Activated gamma-delta T cell treated with Interleukin-2 at 50 U/mL for 16 hours (primary cell): Measurements from ENCODE around the gene PPP3CA.
"Not testable (repeated sequence)": the region's sequence is repeated elsewhere in the genome, so short reads cannot be mapped to it uniquely, and the experiment has no call there.

Experiments used
- DNase-seq: peaks from one replicate; pipeline ENCODE4 v3.0.0-alpha.2; 2020

Gene PPP3CA

DNA sequence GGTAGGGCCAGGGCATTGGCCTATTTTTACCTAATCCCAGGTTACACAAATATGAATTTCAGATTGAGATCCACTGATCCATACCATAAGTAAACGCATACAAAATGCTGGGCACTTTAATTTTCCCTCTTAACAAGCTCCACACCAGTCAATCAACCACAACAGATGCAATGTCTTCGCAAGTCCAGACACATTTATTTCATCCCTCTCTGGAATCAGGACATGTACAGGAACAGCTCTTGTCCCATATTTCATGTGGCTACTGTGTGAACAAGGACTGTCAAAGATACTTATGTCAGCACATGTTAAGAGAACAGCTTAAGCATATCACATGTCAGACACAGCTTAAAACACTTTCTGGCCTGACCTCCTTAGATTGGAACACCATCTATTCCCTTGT, 145.9 kb downstream of the PPP3CA start:
- DNase-seq: no peak

DNA sequence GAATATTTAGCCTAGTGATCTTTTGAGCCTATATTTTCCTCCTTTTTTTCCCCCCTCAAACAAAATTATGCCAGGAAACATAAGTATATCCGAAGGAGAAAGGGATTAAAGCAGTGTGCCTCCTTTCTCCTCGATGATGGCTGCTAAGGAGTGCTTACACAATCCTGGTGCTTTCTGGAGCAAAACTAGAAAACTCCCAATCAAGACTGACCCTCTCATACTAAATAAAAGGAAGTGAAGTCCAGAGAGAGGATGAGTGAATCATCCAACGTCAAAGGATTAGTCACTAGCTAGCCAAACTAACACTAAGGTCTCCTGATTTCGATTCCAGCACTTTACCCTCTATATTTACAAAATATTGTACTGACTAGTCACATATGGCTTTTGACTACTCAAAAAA, 146.8 kb downstream of the PPP3CA start:
- DNase-seq: no peak

DNA sequence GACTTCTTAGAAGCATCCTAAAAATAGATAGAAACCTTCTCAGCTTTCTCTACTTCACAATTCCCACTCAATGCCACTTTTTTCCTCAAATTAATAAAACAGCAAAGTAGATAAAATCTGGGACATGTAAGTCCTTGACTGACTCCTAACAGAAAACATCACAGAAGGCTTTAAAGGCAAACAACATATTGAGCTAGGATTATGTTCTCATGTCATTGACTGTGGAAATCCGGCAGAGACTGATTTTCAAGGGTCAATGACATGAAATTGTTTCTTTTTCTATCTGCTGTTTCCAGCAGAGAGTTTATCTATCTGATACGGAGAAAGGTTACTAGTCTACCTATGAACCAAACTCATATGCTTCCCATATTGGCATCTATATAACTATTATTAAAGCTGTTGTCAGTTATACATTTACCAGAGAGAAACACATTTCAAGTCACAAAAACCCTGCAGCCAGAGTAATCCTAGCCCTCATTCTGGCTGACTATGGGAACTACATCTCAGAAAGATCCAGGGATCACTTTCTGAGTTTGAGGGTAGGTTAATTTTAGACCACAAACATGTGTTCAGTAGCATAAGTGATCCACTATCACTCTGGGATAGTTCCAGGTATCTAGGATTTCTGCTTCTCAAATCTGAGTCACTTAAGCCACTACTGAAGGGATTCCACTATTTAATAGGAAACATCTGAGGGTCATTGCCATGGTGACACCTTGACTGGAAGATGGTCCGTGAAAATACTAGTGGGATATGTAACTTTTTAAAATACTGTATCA, 147.6 kb downstream of the PPP3CA start:
- no peak for DNase-seq

DNA sequence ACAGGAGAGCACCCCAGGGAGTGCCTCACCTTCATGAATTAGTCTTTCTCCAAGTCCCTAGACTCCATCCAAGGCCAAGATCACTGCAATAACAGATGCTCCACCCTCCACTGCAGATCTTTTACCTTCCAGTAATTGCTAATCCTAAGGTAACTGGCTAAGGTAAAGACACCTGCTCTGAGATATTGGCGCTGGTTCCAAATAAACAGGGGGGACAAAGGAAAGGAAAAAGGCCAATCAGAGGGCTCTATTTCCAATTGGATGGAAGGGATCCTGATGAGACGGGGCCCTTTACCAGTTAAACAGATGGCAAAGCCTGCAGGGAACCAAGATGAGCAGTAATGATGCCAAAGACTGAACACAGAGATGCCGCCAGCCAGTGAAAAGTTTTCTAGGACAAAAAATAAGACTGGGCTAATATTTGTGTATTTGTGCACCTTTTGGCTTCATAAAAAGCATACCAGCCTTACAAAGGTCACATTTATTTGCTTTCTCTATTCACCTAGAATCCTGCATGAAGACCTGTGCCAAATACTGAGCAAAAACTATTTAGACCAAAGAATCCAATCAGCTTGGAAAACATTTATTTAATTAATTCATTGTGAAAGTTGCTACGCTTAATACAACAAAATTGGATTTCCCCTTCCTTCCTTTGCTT, 148.5 kb downstream of the PPP3CA start:
- DNase-seq: no peak

DNA sequence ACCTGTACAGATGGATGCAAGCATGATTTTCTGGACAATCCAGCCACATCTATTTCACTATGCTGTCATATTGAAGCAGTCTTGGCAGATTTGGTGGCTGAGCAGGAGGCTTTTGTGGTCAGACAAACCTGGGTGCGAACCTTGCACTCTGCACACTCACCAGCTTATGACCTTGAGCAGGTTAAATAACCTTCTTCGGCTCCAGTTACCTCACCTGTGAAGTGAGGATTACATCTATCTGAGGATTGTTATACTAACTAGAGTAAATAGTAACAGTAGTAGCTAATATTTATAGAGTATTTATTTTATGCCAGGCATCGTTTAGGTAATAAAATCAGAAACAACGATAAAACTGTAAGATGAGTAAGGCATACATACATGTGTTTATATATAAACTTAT, 150.0 kb downstream of the PPP3CA start:
- no peak for DNase-seq

DNA sequence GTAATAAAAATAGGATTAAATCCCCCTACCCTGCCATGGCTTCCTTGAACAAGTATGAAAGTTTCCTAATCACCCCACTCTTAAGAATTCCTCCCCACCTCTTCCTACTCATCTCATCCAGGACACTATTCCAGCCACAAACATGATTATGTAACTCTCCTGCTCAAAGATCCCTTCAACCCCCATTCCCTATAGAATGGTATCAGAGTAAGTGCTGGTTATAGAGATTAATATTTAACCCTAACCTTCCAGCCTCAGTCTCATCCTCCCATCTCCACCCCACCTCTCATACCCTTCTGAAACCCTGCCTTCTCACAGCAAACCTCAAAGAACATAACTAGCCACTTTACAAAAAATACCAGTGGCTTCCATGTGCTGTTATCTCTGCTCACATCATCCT, 155.1 kb downstream of the PPP3CA start:
- DNase-seq: no peak

DNA sequence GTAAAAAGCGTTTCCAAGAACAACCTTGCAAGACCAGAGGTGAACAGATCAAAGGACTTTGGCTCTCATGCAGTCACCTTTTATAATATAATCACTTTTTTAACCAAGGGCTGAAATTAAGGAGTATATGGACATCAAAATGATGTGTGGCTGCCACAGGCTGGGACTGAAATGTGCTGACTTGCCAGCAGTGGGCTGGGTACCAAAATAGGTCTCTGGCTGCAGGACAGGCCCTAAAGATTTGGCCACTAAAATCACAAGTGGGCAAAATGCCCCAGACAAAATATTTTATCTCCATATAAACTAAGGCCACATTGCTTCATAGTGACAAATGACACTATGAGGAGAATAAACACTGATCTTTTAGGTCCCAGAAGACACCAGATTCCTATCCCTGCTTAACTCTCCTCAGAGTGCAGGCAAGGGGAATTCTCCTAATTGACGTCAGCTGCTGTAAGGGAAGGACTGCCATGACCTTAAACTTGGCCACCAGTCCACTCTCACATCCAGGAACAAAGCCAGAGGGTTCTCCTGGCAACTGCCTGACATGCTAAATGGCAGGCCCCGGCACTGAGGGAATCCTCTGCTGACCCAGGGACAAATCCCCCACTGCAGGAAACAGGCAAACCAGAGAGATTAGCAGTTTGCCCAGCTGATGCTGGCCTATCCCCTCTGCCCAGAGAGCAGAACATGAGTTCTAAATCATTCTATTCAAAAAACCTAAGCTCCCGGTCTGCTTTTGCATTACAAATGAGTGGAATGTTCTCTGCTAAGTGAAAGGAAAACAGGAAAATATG, 155.8 kb downstream of the PPP3CA start:
- no peak for DNase-seq

DNA sequence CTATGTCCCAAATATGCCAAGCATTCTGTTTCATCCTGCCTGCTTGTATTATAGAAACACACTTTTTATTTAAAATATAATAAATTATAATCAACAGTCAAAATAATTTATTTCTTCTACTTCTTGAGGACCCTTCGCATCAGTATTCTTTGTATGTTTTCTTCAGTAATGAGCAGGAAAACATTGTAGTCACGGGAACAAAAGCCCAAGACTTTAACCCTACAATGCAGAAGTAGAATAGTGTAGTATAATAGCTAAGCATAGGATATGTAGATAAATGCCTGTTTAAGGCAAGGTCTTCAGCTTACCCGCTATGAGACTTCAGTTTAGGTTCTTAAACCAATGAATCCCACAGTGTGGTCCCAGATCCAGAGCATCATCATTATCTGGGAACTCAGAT, 156.6 kb downstream of the PPP3CA start:
- DNase-seq: no peak

DNA sequence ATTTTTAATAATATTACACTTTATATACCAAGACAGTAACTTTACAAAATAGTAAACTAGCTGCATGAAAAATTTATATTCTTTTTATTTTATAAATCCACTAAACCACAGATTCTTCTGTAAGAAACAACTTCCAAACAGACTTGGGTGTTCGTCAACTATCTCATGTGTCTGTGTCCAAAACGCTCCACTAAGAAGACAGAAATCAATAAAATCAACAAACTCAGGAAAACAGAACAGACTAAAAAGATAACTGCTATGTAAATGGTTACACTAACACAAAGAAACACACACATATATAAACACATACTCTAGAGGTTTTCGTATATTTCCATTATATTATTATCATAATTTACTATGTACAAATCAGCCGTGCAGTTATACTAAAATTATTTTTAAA, 158.4 kb downstream of the PPP3CA start:
- DNase-seq: no peak

DNA sequence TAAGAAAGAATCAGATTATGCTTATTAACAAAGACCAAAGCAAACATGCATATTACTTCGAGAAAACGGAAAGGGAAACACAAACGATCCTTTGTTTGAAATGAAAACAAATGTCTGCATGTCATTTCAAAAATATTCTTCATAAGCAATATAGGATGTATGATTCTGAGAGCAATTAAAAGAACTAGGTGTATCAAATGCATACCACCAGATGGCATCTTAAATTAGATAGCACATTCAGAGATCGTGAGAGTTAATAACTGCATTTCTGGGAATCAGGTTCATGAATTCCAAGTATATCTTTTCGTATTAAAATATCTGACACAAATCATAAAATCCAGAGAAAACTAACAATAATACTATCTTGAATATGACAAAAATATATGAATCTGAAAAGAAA, 159.5 kb downstream of the PPP3CA start:
- DNase-seq: no peak

DNA sequence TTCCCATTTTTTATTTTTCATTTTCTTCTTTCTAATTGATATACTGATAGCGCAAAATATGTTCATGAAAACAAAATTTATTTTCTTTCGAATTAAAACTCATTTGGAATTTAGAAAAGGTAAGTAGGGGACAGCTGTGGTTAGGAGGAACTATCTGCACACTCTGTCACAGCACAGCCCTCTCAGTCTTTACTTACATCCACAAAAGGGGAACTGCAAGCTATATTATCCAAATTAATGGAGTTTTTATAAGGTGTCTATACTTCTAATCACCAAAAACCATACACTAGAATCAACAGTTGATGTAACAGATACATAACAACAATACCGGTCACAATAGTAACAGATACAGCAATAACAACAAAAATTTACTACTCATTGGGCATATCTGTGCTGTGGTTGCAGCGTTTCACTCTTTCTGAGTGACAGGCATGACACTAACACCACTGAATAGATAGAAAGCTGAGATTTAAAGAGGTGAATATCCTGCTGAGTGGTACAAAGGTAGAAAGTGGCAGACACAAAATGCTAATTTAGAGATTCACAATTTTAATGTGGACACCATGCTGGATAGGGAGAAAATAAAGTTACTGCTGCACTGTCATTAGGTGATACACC, 160.7 kb downstream of the PPP3CA start:
- no peak for DNase-seq

DNA sequence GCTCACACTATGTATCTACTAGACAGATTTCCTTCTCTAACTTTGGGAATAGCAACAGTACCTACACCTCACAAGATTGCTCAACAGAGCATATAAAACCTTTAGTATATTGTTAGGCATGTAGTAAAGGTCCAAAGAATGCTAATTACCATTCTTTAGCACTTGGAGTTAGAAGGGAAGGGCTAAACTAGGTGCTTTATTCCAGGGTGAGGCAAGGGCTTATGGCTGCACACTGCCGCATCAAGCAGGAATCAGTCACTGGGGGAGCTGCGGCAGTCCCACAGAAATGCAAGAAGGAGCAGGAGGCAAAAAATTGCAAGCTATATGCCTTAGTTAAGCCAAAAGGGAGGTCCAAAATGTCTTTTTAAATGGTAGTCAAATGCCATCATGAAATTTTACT, 162.7 kb downstream of the PPP3CA start:
- no peak for DNase-seq

DNA sequence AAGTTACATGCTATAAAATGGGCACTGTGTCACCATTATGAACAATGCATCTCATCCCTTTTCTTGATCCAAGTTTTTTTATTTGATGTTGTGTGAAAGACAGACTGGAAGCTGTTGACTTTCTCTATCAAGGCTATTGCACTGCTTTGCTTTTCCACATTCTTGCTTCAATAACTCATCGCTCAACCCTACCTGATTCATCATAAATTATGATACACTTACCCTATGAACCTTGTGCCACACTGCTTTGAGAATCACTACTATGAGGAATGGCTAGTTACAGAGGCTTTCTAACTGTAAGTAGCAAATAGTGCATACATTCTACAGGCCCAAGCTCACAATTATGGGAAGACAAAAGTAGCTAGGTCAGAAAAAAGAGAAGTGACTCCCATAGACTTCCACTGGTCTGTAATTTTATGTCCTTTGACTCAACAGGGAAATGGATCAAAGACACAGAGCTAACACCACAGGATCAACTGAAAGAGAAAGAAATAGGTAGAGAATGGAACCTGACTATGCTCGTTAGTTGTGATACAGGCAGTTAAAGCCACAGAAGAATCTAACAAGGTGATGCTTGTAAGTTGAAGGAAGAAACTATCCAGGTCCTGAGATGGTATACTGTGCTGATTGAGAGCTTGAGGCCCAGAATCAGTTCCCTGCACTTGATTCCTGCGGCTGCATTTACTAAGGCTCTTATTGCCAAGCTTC, 163.5 kb downstream of the PPP3CA start:
- DNase-seq: no peak

DNA sequence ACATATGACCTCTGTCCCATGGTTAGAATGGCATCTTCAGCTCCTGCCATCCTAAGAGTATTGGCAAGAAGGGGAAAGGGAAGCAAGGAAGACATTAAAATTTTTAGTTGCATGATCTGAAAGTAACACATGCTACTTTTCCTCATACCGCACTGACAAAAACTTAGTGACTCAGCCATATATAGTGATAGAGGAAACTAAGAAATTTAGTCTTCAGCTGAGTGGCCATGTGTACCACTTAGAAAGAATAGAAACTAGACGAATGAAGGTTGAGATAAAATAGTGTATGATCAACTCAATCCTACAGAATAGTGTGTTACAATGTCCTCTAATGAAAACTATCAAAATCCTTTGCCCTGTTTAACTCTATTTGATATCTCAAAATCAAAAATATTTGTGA, 164.1 kb downstream of the PPP3CA start:
- DNase-seq: no peak

DNA sequence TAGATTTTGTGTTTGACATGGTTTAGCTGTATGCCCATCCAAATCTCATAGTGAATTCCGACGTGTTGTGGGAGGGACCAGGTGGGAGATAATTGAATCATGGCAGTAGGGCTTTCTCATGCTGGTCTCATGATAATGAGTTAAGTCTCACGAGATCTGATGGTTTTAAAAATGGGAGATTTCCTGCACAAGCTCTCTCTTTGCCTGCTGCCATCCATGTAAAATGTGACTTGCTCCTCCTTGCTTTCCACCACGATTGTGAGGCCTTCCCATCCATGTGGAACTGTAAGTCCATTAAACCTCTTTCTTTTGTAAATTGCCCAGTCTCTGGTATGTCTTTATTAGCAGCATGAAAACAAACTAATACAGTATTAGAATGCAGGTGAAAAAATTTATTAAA, 164.6 kb downstream of the PPP3CA start:
- not testable (repeated sequence) for DNase-seq

DNA sequence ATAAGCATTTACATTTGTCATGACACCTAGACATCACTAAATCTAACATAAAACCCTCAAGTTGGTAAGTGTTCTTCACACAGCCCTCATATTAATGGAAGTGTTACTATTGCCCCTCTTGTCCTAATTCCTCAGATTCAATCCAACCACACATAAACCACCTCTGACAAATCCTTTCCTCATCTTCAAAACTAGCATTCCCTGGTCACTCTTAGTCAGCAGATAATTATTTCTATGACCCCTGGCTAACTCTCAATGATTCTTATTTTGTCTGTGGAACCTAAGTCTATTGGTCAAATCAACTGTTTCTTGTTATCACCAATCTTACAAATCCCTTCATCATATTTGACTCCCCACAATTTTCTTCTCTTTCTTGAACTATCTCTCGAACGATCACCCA, 168.6 kb downstream of the PPP3CA start:
- DNase-seq: no peak

DNA sequence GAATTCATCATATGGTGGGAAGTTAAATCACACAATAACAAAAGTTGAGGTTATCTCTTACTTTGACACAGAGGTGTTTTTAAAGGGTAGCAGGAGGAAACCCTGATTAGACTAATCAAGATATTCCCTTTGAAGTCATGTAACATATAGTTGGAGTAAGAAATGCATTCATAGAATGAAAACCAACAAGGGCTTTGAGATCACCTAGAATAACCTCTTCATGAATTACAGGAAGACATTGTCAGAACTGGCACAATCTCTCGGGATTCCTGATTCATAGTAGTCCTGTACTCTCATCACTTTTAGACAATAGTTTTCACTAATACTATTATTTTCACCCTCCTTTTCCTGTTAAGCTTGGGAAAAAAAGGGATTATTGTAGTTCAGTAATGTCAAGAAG, 170.2 kb downstream of the PPP3CA start:
- no peak for DNase-seq

DNA sequence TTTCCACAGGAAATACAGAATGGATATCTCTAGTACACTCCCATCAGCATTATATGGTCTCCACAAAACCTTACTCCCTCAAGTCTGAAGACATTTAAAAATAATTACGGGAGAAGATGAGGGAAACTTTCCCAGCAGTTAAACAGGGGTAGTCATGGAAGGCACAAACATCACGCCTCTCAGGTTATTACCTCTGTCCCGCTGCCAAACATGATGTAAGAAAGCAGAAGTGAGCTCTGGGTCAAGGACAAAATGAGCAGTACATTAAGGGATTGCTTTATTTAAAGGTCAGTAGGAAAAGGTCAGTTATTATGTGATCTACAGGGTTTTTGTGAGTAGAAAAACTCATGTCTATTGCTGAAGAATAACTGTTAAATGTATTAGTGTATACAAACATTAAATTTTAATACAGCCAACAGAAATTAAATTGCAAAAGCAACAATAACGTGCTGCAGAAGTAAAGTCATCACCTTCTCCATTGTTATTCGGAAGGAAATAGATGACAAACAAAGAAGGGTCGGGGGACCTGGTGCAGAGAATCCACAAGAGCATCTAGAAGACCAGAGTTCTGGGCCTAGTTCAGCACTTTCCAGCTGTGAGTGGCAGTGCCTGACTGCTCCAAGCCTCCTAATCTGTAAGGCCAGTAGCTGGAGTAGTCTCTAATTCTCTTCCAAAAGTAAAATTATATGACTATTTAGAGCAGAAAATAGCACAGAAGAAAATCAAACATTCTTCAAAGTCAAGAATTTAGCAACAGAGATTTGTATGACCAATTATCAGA, 171.2 kb downstream of the PPP3CA start:
- no peak for DNase-seq

DNA sequence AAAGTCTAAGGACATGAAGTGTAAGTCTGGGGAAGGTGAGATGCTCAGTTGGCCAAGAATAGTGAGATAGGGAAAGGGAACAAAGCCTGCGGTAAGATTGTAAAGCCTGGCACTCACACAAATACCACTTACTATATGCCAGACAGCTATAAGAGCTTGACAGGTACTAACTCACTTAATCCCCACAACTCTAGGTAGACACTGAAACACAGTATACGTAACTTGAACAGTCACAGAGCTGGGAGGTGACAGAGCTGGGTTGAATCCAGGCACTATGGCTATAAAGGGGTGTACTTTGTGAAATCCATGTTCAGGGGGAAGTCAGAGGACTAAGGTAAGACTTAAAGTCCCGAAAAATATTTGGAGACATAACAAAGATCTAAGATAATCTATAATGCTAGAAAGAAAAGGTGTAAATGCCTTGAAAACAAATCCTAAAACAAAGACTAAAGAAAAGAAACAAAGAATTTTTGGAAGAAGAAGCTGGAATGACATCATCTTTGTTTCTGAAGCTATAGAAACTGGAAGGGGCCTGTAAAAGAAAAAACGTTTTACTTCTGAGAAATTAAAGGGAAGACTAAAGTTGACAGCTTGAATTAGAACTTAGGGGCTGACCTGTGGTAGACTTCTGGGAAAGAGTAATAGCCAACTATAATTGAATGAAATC, 172.5 kb downstream of the PPP3CA start:
- DNase-seq: no peak

DNA sequence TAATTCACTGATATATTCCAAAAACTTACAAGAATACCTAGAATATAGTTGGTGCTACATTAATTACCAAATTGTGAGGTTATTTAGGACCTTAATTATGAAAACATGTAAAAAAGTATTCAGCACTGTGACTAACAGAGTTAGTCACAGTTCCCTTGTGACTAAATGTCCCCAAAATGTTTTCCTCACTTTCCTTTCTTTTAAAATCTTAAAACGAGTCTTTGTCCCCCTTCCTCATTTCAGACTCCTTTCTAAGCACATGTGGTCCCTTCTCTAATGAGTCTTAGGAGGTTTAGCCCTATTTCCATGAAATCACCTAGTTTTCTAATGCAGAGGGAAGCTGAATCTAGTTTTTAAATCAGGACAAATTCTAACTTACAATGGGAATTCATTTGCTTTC, 175.0 kb downstream of the PPP3CA start:
- no peak for DNase-seq

DNA sequence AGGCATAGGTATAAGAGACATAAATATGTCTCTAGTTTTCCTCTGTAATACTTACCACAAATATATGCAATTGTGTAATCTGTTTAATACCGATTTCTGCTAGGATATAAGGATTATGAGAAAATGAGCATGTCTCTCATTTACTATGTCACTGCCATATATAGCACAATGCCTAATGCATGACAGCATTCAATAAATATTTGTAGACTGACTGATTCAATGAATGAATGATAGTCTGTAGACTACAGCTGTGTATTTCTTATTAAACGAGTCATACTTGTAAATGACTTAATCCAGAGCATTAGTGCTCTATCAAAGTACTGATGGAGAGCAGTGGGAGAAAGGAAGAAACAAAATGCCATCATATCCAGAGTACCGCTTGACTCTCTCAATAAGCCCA, 175.6 kb downstream of the PPP3CA start:
- DNase-seq: no peak
